GM03348 (cell line): ENCODE data around the gene DLG5.

ENCODE experiments used
- DNase-seq: peaks from one replicate; pipeline ENCODE4 v3.0.0; 2012; ENCODE audit warnings: low spot score

DLG5 gene

GRCh38 chr10:77949167-77949566 lies 22.6 kb upstream of the DLG5 start:
- peak; percentile 66 for DNase-seq

- no peak for DNase-seq
Measured at GRCh38 chr10:77946084-77946483, 19.5 kb upstream of the DLG5 start.

GRCh38 chr10:77944519-77944918 lies 18.0 kb upstream of the DLG5 start:
- peak; percentile 51 for DNase-seq

- peak; percentile 83 for DNase-seq
Measured at GRCh38 chr10:77943121-77943901, 16.8 kb upstream of the DLG5 start.

DNA sequence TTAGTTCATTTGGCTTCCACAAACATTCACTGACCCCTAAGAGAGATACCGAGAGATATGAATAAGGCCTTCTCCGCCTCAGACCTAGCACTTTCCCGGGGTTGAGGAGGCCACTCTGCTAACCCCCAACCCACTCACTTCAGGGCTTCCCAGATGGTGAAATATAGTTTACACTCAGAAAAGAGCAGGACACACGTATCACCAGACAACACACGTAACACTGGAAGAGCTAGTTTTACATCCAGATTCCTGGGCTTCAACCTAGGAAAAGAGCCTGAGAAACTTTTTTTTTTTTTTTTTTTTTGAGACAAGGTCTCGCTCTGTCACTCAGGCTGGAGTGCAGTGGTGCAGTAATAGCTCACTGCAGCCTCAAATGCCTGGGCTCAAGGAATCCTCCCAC lies 15.2 kb upstream of the DLG5 start:
- no peak for DNase-seq

- no peak for DNase-seq
Measured at GRCh38 chr10:77940627-77941026, 14.1 kb upstream of the DLG5 start.

DNA sequence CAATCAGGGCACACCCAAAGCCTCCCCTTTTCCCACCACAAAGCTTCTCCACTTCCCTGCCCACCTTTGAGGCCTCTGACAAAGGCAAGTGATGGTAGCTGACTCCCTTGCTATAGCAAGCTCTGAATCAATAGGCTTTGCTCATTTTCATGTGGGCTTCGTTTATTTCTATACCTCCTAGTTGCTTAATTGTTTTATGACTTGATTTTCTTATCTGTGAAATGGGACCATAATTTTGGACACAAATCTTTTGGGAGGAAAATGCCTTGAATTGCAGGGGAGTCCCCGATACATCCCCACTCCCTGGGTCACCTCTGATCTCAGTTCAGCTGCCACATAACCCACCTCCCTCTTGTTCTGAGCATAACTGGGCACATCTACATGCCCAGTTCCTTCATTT lies 13.7 kb upstream of the DLG5 start:
- no peak for DNase-seq

DNA sequence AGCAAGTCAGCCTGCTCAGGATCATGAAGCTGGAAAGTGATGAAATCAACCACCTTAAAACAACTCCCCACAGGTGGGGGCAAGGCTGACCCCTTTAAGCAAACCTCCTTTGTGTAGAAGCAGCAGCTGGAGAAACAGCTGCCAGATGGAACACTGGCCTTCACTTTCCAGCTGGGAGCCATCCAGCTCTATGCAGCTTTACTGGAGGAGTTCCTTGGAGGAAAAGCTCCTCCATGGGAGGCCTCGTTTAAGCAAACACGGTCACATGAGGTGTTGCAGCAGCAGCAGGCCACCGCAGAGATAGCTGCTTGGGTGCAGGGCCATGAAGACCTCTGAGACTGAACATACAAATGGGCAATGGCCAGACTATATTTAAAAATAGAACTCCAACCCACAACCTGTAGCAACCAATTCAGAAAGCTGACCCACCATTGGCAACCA lies 13.0 kb upstream of the DLG5 start:
- DNase-seq, result peak; percentile 56

DNA sequence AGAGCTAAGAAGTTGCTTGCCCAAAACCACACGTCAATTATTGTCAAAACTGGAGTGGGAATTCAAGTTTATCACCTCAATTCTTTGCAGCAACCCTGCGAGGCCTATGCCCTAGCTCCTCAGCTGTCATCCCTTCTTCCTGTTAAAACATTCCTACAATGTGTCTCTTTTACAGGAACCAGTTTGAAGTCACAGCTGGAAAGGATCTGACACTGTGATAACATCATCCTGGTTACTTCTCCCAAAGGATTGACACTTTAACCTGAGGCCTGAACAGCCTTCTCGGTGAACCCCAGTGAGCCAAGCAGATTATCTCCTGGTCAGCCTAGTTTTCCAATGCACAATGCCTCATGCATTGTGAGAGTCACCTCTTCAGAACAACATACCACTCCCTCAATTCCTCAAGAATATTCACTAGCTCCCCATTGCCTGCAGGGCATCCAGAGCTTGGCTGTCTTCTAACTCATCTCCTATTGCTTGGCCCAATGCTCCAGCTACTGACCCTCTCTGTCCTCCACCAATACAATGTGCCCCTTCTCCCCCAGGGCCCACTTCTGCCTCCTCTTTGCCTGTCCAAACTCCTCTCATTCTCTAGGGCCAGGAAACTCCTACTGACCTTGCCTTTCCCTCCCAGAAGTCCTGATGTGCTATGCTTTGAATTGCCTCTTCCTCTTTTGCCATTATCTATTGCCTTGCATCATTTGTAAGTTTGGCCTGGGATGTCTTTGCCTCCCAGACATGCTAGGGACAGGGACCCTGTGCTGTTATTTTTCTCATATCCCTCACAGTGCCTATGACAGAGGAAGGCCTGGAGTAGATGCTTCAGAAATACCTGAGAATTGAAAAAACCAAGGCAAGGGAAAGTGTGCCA lies 10.4 kb upstream of the DLG5 start:
- DNase-seq, result no peak

GRCh38 chr10:77932016-77932715 lies 5.6 kb upstream of the DLG5 start:
- DNase-seq, result no peak

- peak; percentile 29 for DNase-seq
Measured at GRCh38 chr10:77927402-77928246, 1.1 kb upstream of the DLG5 start.

DNA sequence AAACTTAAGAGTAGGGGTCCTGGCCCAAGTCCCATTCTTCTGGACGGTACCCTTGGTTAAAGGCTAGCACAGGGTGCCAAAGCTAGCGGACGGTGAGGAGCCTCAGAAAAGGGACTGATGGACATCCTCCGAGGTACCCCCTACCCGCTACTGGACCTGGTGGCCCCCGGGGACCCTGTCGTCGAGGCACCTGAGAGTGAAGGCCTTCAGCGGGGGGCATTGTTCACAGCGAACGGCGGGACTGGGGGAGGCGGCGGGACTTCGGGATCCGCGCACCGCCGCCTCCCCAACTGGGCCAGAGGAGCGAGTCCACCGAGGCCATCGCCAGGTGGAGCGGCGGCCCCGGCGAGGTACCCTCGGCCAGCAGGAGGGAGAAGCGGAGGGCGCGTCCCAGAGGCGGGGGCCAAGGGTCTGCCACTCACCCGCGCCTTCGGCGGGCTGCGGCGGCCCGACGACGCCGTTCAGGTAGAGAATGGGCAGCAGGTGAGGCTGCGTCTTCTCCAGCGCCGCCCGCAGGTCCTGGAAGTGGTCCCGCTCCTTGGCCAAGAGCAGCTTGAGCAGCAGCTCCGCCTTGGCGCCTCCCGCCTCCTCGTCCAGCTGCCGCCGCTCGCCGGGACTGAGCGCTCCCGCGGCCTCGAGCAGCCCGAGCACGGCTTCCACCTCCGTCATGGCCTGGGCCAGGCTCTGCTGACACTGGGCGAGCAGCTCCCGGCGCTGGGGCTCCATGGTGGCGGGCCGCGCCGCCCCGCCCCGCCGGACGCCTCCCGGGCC lies 575 bp downstream of the DLG5 start:
- DNase-seq, result peak; percentile 69

DNA sequence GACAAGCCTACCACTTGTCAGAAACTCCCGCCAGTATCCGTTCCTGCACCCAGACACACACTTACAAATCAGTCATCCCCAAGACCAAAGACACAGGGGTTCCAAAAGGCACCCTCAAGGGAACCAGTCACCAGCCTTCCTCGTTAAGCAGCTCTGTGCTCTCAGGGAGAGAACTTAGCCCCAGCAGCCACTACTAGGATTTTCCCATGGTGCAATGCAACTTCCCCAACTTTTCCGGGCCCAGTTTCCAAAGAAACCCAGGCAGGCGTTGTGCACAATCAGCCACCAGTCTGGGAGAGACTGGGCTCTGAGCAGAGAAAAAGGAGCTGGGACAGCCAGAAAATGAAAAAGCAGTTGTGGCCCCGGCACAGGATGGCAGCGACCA lies 1.2 kb downstream of the DLG5 start:
- peak; percentile 78 for DNase-seq

- DNase-seq, result no peak
Measured at GRCh38 chr10:77922566-77923179, 3.9 kb downstream of the DLG5 start.

DNA sequence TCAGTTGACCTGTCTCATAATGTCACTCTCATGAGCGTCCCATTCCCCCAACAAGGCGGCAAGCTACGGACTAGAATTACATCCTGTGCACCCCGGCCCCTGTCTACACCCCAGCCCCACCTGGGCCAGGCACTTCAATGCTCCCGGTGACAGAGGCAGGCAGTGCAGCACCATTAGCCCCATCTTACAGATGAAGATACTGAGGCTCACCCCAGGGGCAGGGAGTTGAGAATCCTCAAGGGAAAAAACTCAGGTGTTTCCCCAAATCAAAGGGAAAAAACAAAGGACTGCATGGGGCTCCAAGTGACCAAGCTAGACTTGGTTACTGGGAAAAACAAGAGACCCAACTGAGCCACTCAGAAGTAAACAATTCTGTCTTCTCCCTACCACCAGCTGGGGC lies 4.5 kb downstream of the DLG5 start:
- no peak for DNase-seq

- no peak for DNase-seq
Measured at GRCh38 chr10:77921395-77921794, 5.2 kb downstream of the DLG5 start.

- DNase-seq, result no peak
Measured at GRCh38 chr10:77920495-77920894, 6.1 kb downstream of the DLG5 start.

GRCh38 chr10:77919713-77920108 lies 6.8 kb downstream of the DLG5 start:
- peak; percentile 74 for DNase-seq

DNA sequence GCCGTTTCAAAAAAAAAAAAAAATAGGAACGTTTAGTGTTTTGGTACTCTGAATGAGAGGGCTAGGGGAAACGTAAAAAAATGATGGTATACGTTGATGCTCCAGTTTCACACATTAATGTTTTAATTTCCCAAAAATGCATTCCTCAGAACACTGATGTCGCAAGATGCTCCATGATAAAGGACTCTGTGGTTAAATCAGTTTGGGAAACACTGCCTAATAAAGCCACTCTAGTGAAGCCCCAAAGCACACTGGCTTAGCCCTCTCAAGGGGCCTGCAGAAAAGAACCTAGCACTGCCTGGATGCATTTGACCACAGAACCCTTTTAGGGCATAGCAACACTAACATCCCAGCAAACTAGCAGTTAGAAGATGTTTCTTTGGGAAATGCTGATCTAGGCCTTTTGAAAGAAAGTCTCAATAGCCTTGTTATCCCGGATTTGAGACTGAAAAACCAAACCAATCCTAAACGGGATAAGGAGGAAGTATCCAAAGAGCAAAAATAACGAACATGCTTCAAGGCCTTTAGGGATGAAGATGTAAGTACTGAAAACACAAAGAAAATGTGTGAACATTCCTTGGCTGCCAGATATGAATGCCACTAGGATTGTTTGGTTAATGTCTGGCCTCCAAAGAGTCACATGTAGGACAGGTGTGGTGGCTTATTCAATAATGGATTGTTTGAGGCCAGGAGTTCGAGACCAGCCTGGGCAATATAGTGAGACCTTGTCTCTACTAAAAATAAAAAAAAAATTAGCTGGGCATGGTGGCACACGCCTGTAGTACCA lies 11.0 kb downstream of the DLG5 start:
- peak; percentile 54 for DNase-seq

DNA sequence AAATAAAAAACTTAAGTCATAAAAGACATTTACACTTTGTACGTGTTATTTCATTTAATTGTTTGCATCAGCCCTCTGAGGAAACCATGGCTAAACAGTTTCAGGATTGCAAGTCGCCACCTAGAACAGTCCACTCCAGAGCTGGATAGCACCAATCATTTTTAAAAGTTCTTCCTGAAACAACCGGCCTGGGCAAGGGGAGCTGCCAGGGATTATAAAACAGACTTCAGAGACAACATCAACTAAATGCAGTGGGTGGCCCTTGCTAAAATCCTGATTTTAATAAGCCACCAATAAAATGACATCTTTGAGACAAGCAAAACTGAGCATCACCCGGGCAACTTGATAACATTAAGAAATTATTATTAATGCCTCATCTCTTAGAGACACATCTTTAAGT lies 13.5 kb downstream of the DLG5 start:
- no peak for DNase-seq
